Prostate gland (tissue), 2 donors: ENCODE data around the gene ZBED1. TPM values are rescaled to one million over a fixed set of nuclear protein-coding genes. Genes with fewer than 3 reads are reported as not detected.

ENCODE experiments used
- DNase-seq: peaks from one replicate; pipeline ENCODE4 v3.0.0-alpha.2; 2019; ENCODE audit warnings: low spot score
- H3K27ac ChIP-seq, 2 donors: fragments of 200-600 bp; sonication (generic); 2 replicates each; pipeline ENCODE4 v1.5.1; 2017 to 2019
- H3K27me3 ChIP-seq: fragments of 200-600 bp; sonication (generic); replicated peaks from 2 replicates; pipeline ENCODE4 v1.5.1; 2019; ENCODE audit not compliant: insufficient read depth
- H3K36me3 ChIP-seq, 2 donors: fragments of 200-600 bp; sonication (generic); 1 replicate in 1 of 2; 2 replicates in 1 of 2; pipeline versions ENCODE4 v1.5.1 to v1.8.1; 2017 to 2019
- H3K4me1 ChIP-seq: fragments of 200-600 bp; sonication (generic); replicated peaks from 2 replicates; pipeline ENCODE4 v1.5.1; 2019
- H3K4me3 ChIP-seq, 2 donors: fragments of 200-600 bp; sonication (generic); 2 replicates each; pipeline ENCODE4 v1.5.1; 2017 to 2019
- H3K9me3 ChIP-seq: fragments of 200-600 bp; sonication (generic); 2 replicates; pipeline ENCODE4 v1.5.1; 2017
- CTCF ChIP-seq, 4 experiments: fragments of 200-600 bp in 2 of 4; fragments of 450-650 bp in 2 of 4; sonication (generic) in 2 of 4; IDR thresholded peaks; 1 replicate in 3 of 4; 2 replicates in 1 of 4; pipeline ENCODE4 v1.5.1; 2016 to 2019; ENCODE audit warnings: antibody characterized with exemption in 4 of 4, mild to moderate bottlenecking in 2 of 4, moderate library complexity in 2 of 4
- POLR2A ChIP-seq: fragments of 450-650 bp; IDR thresholded peaks from one replicate; pipeline ENCODE4 v1.6.1; 2016; ENCODE audit warnings: antibody characterized with exemption, mild to moderate bottlenecking
- POLR2AphosphoS5 ChIP-seq: sonication (generic); formaldehyde crosslinking; IDR thresholded peaks from one replicate; pipeline ENCODE4 v1.6.1; 2017; ENCODE audit warnings: antibody characterized with exemption
- WGBS: methylation state at CpG from one replicate; pipeline ENCODE4 v1.1.5; 2018; 5-methylcytosine and 5-hydroxymethylcytosine counted together
- intact Hi-C: fragments of 100-400 bp; cut with DNase I; formaldehyde crosslinking; loops from one replicate; pipeline ENCODE4 v1.14.2; 2022
- total RNA-seq, 2 donors: library from RNA; depleted of rRNA; stranded (reverse); fragments of >200 nt; gene quantifications; one replicate each; pipeline ENCODE4 v1.1.0, GENCODE V29; 2016

Gene ZBED1
- total RNA-seq, 2 donors from 2014 or later: 52.6 to 92.1 TPM

GRCh38 chrX:2546496-2546895, 45.7 kb upstream of the ZBED1 start:
- Histone ChIP-seq H3K27me3 (no peaks in the 10 kb centered on the region), H3K4me1 (no peaks in the 10 kb centered on the region), H3K4me3 (no peak overlapping the region), H3K36me3 (no peaks in the 10 kb centered on the region), H3K9me3 (no peaks in the 10 kb centered on the region), H3K27ac (no peak overlapping the region)
- intact Hi-C loops: no loop called here
- DNase-seq: no peak
- WGBS: 67% methylated on average over 1 of the region's 1 CpG
- TF ChIP-seq CTCF (IDR thresholded peaks at IDR 0.05) (no peak), POLR2AphosphoS5 (no peak), POLR2A (no peak)

- intact Hi-C loops: no loop called here
- 60% methylated on average over 1 of the region's 1 CpG for WGBS
- H3K9me3 ChIP-seq: no peaks in the 10 kb centered on the region
These were observed 44.4 kb upstream of the ZBED1 start for GRCh38 chrX:2545144-2545543.

DNA sequence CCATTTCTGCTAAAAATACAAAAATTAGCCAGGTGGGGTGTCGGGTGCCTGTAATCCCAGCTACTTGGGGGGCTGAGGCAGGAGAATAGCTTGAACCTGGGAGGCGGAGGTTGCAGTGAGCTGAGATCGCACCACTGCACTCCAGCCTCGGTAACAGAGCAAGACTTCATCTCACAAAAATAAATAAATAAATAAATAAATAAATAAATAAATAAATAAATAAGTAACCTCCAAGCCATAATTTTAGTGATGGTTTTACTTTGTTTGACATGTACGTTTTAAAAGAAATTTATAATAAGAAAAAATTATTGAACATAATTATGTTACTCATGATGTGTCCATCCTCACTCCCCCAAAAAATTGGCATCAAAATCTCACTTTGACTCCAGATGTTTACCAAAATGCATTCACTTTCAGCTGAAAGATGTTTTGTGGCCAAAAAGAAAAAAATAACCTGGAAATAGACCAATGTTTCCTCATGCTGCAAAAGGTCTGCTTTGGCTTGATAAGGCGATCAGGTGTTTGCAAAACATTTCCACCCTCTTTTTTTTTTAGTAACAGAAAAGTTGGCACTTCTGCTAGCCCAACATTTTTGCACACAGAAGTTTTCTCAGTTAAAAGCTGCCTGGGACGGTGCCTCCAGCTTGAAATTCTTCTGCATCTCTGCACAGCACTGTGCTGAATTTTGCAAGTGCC, 42.2 kb upstream of the ZBED1 start:
- 66% methylated on average over 7 of the region's 7 CpGs for WGBS
- no peaks in the 10 kb centered on the region for H3K27me3 ChIP-seq
- H3K4me1 ChIP-seq: no peaks in the 10 kb centered on the region
- no peak for DNase-seq
- no peaks in the 10 kb centered on the region for H3K36me3 ChIP-seq
- H3K9me3 ChIP-seq: no peaks in the 10 kb centered on the region
- no peak for TF ChIP-seq POLR2A
- no peak for TF ChIP-seq POLR2AphosphoS5
- no peak for TF ChIP-seq CTCF (IDR thresholded peaks at IDR 0.05)
- intact Hi-C loops: no loop called here
- H3K27ac ChIP-seq: no peak overlapping the region
- H3K4me3 ChIP-seq: no peak overlapping the region

More at GRCh38 chrX:2545144-2545543, 44.4 kb upstream of the ZBED1 start:
- no peaks in the 10 kb centered on the region for H3K36me3 ChIP-seq
- no peak for TF ChIP-seq POLR2AphosphoS5
- no peak for TF ChIP-seq CTCF (IDR thresholded peaks at IDR 0.05)
- no peak for TF ChIP-seq POLR2A
- no peaks in the 10 kb centered on the region for H3K4me1 ChIP-seq
- no peak for DNase-seq
- H3K27ac ChIP-seq: no peak overlapping the region
- H3K4me3 ChIP-seq: no peak overlapping the region
- no peaks in the 10 kb centered on the region for H3K27me3 ChIP-seq

DNA sequence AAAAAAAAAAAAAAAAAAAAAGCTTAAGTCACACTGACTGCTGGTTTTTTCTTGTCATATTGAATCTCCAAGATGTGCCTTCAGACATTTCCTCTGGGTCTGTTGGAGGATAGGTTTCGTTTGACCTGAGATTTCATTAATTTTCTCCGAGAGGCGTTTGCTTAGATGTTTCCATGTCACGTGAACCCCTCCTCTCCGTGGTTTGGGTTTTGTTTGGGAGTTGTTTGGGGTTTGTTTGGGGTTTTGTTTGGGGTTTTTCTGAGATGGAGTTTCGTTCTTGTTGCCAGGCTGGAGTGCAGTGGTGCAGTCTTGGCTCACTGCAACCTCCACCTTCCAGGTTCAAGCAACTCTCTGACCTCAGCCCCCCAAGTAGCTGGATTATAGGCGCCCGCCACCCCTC, 40.8 kb upstream of the ZBED1 start:
- WGBS: 93% methylated on average over 8 of the region's 8 CpGs
- H3K4me1 ChIP-seq: no peaks in the 10 kb centered on the region
- no peaks in the 10 kb centered on the region for H3K27me3 ChIP-seq

More for the DNA sequence above, 40.8 kb upstream of the ZBED1 start:
- Histone ChIP-seq H3K4me3 (no peak overlapping the region), H3K27ac (no peak overlapping the region), H3K9me3 (no peaks in the 10 kb centered on the region), H3K36me3 (no peaks in the 10 kb centered on the region)
- no peak for DNase-seq
- intact Hi-C loops: no loop called here
- no peak for TF ChIP-seq POLR2A
- no peak for TF ChIP-seq POLR2AphosphoS5
- no peak for TF ChIP-seq CTCF (IDR thresholded peaks at IDR 0.05)
